NOMO-1 treated with dmso at 0.1 percent for 144 hours (cell line): ENCODE results near the gene GLIS1.

Experiments used
- DNase-seq: peaks from one replicate; lab custom pipeline; 2025; ENCODE audit not compliant: unreplicated experiment; lab: John Stamatoyannopoulos, UW

GLIS1 gene

DNA sequence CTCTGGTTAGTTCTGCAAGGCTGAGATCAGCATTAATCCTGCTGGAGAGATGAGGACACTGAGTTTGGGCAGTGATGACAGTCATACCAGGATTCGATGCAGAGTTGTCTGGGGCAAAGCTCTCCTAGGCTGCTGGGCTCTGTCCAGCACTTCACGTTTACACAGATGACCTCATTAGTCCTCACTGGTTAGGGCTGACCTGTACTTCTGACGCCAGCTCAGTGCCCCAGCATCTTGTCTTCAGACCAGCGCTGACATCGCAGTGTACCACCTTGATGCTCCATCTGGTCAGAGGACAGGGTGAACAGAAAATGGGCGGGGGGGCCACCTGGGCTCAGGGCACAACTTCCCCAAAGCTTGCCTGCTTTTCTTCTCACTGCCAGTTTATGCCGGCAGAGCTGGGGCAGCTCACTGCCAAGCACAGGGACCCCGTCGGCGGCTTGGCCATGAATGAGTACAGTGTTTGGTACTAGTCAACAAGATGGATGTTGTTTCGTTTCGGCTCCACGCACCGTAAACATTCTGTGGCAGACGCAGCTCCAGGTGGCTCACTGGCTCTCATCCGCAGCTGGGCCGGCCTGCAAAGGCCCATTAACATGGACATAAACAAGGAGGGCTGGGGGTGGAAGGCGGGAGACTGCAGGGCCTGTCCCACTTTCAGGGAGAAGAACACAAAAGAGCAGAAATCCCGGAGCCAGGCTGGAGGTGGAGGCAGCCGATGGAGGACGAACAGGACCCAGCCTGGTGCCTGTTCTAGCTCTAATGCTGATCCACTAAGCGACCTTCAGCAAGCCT, 118.7 kb downstream of the GLIS1 start:
- no peak for DNase-seq

DNA sequence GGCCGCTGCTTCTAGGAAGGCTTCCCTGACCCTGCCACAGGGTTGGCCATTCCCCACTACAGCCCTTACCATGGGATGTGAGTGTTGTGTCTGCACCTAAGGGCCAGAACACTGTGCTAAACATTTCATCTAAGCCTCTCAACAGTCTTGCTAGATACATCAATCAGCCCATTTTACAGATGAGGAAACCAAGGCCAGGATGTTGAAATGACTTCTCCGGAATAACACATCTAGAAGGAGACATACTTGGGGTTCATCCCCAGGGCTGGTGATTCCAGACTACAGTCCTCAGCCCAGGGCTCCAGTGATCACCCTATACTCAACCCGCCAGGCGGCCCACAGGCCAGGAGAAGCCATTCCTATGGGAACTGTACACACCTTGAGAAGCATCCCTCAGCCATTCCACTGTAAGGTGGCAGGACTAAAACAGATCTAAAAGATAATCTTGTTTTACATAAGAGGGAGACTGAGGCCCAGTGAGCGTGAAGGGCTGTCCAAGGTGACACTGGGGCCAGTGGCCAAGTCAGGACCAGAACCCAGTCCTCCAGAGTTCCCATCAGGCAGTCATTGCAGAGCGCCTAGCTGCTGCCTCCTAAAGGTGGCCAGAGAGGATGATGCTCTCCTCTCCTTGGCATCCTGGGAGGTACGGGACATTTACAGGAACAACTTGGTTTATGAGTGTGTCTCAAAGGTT, 119.5 kb downstream of the GLIS1 start:
- no peak for DNase-seq

DNA sequence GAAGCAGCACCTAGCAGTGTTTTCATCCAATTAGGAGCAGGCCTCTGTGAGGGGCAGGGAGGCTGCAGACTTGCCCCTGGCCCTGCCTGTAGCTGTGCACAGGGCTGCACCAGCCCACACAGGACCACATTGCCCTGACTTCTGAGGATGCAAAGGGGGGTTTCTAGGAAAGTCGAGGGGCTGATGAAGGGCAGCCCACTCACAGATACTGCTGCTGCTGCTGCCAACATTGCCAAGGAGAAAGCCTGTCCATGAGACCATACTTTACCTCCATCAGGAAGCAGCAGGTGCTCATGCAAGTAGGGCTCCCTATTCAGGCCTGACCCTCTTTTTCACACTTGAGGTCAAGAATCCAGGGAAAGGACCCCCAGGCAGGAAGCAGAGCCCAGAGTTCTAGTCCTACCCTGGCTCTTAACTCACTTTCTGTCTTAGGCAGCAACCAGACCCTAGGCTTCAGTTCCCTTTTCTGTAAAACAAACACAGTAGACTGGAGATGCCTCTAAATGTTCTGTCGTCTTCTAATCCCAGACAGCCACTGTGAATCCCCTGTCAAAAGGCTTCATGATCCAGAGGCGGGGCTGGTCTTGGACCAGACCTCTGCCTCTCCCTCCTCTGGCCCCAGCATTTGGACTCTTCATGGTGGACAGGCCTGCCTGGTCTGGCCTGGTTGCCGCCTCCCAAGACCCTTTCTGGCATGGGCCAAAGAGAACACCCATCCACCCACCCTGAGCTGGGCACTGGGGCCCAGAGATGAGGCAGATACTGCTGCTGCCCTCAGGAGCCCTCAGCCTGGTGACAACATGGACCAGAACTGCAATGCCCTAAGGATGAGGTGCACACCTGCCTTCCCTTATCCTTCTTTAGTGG, 120.2 kb downstream of the GLIS1 start:
- DNase-seq = no peak

DNA sequence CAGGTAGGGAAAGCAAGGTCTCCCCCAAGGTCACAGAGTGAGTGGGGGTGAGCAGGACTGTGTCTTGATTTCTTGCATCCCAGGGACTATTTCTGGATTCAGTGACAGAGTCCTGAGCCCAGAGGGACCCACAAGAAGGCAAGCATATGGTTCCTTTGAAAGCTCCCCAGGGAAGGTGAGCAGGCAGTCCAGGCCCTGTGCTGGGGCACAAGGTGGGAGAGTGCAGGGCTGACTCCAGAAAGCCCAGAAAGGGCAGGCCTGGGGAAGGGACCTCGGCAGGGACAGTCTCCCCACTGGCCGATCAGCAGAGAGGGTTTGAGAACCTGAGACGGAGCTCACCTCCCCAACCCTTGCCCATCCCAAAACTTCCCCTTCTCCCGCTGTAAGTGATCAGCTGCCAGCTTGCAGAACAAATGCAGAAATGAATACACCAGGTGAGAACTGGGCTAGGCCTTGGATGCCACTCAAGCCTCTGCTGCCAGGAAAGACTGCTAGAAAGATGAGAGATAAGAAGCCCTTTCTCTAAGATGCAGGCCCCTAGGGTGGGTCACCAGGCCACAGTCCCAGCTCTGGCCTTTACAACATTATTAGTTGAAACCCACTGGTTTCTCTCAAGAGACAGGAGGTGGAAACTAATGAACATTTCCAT, 121.0 kb downstream of the GLIS1 start:
- DNase-seq = no peak

DNA sequence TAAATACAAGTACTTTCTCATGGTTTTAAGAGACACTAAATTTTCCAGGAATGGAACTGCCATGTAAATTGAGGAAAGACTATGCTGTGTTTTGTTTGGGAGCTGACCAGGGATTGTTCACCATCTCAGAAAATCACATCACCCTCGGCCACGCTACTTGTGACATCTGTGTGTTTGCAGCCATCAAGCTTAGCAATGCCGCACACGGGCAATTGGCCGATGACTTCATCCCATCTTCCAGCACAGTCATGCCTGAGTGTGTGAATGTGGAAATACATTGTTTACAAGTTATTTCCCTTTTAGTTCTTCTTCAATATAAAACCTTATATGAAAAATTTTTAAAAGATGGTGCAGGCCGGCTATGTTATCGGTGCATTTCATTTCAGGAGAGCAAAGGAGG, 121.6 kb downstream of the GLIS1 start:
- no peak for DNase-seq

DNA sequence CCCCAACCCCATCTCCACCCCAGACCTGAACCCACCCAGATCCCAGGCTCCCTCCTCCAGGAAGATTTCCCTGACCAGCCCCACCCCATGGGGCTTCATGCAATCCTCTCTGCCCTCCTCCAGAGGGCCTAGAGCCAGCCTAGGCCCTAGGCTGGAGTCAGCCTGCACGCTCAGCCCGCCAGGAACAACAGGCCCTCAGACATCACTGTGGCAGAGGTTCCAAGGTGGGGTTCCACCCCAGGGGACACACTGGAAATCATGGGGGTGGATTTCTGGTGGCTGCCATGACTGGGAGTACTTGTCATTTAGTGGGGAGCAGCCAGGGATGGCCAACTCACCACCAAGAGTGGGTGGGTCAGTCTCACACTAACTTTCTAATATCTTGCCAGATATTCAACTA, 122.0 kb downstream of the GLIS1 start:
- DNase-seq = no peak

DNA sequence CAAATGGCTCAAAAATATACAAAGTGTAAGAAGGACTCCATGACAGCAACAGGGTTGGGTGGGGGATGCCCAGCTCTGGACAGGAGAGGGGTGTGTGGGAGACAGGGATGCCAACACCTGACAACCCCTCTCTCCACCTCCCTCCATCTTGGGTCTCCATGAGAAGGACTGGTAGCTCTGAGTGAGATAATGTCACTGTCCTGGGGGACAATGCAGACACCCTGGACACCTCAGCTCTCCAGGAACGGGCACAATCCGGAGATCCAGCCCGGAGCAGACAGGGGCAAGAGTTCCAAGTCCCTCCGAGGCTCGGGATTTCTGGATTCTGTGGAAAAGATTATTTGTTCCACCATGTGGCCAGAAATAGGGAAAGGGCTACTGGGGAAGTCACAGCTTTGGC, 122.5 kb downstream of the GLIS1 start:
- no peak for DNase-seq

DNA sequence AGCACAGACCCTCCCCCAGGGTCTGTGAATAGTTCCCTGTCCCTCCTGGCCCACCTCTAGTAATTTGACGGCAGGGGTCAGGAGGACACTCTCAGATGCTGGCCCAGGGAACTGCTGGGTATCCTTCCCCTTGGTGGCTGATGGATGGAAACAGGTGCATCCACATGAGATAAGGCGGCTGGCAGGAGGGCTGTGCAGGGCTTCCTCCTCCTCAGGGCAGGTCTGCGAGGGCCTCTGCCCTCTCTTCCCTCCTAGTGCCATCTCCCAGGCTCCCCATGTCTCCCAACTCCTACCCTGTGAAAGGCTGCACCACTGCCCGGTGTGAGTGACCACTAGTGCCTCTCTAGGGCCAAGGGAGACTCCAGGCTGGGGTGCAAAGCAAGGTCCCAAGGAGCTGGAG, 123.9 kb downstream of the GLIS1 start:
- DNase-seq = no peak

DNA sequence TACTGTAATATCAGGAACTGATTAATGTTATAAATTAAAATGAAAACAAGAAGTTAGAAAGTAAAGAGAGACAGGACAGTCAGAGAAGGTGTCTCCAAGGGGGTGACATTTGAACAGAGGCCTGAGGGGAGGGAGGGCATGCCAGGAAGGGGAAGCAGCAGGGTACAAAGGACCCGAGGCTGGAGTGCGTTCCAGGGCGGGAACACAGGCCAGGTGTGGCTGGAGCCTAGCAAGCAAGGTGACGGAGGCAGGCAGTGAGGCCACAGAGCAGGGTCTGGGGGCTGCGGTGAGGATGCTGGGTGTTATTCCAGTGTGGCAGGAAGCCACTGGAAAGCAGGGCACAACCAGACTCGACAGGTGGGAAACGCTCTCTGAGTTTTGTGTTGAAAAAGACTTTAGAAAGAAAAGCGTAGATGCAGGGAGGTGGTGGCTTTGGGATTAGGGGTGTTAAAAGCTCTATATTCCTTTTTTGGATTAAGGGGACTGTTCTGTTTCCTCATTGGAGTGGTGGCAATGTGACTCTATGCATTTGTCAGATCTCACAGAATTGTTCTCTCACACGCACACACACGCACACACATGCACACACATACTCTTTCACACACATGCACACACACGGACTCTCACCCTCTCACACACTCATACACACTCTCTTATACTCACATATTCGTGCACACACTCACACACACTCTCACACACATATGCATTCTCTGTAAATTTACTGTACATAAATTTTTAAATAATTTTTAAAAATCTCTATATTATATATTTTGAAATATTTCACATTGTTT, 124.5 kb downstream of the GLIS1 start:
- no peak for DNase-seq

DNA sequence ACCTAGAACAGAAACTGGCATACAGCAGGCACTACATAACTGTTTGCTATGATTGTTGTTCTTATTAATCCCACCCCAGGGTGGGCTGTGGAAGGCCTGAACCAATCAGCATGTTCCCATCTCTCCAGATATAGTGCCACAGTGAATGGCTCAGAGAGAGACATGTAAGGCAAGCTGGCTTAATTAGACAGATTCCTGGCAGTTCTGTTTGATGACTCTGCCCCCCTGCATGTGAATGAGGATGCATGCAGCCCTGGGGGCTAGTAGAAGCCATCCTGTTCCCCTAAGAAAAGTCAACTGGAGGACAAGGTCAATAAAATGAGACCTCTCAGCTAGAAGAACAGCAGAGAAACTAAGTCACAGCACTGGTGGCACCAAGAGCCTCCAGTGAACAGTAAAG, 130.3 kb downstream of the GLIS1 start:
- no peak for DNase-seq

DNA sequence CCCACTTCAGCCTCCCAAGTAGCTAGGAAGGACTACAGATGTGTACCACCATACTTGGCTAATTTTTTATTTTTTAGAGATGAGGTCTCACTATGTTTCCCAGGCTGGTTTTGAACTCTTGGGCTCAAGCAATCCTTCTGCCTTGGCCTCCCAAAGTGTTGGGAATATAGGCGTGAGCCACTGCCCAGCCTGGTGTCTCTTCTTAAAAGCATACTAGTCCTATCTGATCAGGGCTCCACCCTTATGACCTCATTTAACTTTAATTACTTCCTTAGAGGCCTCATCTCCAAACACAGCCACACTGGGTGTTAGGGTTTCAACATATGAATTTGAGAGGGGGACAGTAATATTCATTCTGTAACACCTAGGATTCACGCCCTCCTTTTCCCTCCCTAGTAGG, 130.9 kb downstream of the GLIS1 start:
- DNase-seq = no peak

DNA sequence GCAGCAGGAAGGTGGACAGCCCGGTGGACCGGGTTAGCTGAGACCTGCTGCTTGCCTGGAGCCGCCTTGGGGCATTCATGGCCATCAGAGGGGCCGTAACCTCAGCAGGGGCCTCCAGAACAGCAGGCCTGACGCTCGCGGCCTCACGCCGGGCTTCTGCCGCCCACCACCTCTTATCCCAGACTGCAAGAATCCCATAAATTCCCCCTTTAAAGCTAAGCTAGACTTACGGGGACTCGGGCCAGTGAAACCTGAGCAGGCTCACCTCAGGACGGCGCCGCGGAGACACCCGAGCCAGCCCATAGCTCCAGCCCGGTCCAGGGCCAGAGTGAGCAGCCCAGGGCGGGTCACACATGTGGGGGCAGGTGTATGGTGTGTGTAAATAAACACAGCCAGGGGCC, 132.3 kb downstream of the GLIS1 start:
- DNase-seq = no peak

DNA sequence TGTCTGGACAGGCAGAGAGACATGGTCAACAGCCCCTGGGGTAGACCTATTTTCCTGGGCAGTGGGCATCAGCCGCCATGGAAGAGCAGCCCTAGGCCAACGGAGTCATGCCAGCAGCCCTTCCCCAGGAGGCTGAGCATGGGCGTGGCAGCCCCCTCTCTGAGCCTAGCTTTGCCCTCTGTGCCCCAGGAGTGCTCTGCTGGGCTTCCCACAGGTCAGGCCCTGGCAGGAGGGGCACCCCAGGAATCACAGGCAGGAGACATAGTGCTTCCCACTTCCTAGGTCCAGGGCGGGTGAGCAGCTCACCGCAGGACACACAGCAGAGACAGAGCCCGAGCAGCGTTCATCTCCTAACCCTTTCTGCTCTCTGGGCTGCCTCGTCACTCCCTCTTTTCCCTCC, 132.8 kb downstream of the GLIS1 start:
- DNase-seq = no peak

DNA sequence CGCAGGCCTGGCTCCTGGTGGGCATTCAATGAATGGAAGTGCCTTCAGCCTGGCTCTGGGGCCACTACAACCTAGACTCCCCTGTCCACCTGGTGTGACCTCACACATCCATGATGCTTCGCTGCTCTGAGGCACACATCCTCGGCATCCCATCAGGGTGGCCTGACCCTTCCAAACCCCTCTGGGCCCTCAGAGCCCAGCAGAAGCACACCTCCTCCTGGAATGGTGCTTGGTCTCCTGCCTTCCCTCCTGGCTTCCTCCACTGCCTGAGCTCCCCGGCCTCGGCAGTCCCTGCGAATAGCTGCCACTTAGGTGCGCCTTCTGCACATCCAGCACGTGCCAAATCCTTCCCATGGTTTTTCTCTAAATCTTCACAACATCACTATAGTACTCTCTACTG, 133.8 kb downstream of the GLIS1 start:
- DNase-seq = no peak

DNA sequence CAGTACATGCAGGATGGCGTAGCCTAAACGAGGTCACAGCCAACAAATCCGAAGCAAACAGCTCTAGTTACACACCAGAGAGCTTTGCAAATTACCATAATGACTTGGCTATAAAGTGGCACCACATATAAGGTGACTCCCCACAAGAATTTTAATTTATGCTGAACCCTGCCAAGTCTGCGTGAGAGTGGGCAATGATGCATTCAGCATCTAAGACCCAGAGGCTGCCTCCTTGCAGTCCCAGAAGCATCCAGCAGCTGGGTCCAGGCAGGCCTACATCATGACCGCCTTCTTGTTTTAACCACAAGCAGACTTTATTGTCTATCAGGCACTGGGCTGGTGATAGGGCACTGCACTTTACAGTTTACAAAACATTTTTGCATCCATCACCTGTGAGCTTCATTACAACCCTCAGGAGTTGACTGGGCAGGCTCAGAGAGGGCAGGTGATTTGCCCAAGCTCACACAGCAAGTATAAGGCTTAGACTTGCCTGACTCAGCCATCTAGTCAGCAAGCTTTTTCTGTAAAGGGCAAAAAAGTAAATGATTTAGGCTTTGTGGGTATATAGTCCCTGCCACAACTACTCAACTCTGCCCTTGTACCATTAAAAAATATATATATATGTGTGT, 134.6 kb downstream of the GLIS1 start:
- no peak for DNase-seq

DNA sequence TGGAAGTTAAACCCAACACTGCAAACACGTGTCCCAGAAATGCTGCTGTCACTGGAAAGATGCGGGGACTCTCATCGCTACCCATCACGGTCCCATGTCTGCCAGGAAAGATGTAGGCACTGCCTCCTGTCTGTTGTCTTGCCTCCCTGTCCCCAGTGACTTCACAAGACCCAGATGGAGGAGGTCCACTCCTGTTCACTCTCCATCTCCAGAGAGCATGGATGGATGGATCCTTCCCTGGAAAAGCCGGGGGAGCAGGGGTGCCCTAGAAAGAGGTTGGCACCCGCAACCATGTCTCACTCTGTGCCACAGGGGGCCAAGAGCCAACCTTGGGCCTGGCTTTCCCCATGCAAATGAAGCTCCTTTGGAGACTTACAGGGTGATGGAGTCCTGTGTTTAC, 135.5 kb downstream of the GLIS1 start:
- no peak for DNase-seq

DNA sequence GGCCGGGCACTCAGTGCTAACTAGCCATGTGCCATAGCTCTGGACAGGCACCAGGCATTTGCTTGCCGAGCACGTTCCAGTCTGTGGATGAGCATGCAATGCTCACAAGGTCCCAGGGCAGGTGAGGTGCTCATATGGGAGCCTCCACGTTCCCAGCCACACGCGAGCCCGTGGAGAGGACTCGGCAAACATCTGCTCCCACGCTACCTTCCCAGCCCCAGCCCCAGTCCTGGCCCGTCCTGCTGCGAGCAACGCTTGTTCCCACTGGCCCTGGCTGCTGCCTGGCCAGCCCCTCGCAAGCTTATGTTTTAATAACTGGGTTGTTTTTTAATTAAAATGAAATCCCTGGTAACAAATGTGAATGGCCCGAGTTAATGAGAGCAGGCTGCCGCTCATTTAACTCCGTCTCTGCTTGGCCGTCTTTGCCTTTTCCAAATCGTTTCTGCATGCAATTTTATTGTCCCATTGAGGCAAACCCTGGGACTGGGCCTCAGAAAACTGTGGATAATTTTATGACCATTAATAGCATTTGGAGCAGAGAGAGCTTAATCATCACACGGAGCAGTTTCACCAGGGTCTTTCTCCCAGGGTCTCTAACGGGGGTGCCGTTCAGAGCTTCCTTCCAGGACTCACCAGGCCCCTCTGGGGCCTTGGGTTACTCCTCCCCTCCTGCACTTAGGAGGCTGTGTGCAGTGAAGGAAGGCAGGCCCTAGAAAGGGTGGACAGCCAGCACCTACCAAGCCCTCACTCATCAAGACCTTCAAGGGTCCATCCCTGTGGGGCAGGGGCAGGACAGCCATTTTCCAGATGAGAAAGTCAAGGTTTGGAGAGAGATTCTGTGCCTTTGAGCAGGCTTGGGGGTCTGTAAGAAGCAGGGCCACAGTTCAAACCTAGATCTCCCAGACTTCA, 136.8 kb downstream of the GLIS1 start:
- DNase-seq = no peak

DNA sequence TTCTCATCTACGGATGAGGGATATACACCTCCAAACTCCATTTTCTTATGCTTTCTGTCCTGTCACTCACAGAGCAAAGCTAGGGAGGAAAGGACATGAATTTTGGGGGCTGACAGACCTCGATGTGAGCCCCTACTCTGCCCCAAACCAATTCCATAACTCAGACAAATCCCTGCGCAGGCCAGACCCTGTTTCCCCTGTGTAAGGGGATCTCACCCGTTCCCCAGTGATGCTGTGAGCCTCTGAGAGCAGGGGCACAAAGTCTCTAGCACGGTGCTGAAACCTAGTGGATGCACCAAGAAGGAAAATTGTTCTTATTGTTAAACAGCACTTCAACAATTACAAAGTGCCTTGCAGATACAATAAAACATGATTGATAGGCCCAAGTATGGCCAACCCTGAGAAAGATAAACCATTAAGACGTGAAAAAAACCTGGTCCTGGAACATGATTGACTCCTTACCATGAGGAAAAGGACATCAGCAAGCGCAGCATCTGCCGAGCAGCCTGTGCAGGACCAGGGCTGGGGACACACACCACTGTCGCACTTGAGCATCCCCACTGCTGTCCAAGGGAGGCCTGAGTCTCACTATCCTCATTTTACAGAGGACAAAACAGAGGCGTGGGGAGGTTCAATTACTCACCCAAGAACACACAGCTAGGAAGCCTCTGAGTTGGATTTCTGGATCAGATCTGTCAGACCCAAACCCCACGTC, 137.8 kb downstream of the GLIS1 start:
- no peak for DNase-seq
